GM19452 (cell line): ENCODE measurements around the gene MSN.

Experiments used
- ATAC-seq: cut with Tn5 transposase; IDR thresholded peaks from one replicate; pipeline ENCODE4 v1.9.1; 2021; ENCODE audit not compliant: unreplicated experiment

Gene MSN

GRCh38 chrX:65783746-65784145 lies 116.3 kb downstream of the MSN start:
- no peak for ATAC-seq
